A673 (cell line): ENCODE data around the gene MAP1S.
A peak's percentile ranks its signal among the peaks of the same experiment; 100 is the strongest.

Experiments used
- CTCF ChIP-seq: fragments of 300-800, 200-600 bp; sonication (generic); conservative IDR thresholded peaks from 2 replicates; pipeline ENCODE4 v1.5.1; 2017; ENCODE audit warnings: low read depth, mild to moderate bottlenecking, antibody characterized with exemption, low read length, moderate library complexity, mixed read lengths
- EZH2 ChIP-seq: fragments of 200-600 bp; sonication (generic); IDR thresholded peaks from 2 replicates; pipeline ENCODE4 v1.6.1; 2017; ENCODE audit warnings: borderline replicate concordance, low read depth, mild to moderate bottlenecking, mixed read lengths, antibody characterized with exemption, low read length; ENCODE audit not compliant: poor library complexity, severe bottlenecking

- TF ChIP-seq CTCF (peak; percentile 57), EZH2 (no peak)
These were observed 6.3 kb downstream of the MAP1S start for GRCh38 chr19:17725422-17726078.
